Limb (tissue), 2 donors: ENCODE measurements around the gene MAP7D2.

Experiments used
- DNase-seq, 2 donors: peaks; one replicate each; pipeline ENCODE4 v3.0.0-alpha.2; 2016; ENCODE audit errors: extremely low spot score in 2 of 2

Gene MAP7D2

DNA sequence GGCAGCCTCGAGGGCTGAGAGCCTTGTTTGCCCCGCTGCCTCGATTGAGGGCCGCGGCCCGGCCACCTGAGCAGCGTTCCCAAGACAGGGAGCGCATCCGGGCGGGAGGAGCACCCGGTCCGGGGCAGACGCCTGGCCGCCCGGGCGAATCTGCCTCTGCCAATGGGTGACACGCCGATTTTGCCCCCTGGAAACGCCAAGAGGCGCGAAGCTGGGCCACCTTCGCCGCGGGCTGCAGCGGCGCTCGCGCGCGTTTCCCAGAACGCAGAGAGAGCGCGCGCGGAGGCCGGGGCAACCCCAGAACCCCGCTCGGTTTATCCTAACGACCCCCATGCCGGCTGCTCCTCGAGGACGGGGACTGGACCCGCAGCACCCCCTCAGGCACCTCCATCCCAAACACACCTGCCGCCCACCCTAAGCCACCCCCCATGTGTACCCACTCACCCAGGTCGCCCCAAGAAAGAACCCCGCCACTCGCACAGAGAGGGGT, 575 bp downstream of the MAP7D2 start:
- peak in 1 of 2 donors; percentile 24 for DNase-seq

DNA sequence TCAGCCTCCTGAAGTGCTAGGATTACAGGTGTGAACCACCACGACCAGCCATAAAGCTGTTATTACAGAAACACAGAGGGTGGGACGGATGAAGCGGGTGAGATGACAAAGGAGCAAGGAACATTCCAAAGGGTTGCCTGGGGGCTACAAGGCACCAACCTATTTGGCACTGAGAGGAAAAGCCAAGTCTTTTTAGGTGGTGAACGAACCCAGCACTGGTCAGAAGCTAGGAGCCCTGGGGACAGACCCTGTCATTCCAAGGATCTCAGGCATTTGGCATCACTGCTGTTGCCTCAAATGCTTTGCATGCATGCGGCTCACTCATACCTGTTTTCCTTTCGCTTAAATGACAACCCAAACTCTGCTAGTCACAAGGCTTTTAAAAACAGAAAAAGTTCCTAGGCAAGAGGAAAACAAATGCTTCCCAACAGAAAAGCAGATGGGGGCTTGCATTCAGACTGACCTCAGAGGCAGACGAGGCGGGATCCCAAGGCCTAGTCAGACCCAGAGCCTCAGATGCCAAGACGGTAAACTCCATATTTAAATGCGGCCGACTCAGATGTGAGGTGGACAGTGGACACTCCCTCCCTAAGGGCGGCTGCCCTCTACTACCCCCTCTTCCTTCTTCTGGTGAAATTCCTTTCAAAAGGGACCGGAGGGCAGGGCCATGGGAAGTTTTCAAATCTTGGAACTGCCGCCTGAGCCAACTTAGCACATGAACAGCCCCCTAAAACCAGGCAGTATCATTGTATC, 4.5 kb downstream of the MAP7D2 start:
- no peak for DNase-seq

DNA sequence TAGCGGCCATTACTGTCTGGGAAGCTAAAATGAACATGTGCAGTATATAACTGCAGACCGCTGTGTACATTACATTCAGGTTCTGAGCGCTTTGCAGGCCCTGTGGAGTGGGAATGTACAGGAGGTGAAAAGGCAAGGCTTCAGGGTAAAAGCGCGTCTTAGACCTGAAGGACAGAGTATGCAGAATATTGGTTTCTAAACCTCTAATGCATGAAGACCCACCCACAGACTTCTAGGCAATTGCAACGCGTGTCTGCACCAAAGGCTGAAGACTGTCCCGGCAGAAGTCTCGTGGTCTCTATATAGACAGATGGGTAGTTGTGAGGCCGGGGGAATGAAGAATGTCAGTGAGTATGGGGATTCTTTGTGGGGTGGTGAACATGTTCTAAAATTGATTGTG, 5.4 kb downstream of the MAP7D2 start:
- no peak for DNase-seq

DNA sequence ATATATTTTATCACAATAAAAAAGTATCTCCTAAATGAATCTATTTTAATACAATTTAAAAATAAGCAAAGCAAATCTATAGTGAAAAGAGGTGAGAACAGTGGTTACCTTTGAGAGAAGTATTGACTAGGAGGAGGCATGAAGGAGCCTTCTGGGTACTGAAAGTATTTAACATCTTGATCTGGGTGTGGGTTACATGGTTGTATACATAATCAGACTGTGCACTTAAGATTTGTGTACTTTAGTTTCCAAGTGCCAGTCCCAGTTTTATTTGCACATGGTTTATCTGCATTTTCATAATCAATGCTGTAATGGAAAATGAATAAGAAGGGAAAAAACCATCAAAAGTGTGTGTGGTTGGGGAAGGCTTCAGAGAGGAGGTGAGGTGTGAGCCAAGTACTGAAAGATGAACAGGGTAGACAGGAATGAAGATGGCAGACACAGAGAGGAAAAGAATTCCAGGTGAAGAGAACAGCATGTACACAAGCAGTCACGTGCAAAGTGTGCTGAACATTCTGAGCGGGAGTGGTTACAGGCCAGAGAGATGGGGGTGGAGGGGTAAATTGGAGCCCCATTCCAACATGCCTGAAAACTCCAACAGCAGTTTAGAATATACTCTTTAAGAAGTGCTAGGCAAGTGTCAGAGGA, 14.6 kb downstream of the MAP7D2 start:
- no peak for DNase-seq

DNA sequence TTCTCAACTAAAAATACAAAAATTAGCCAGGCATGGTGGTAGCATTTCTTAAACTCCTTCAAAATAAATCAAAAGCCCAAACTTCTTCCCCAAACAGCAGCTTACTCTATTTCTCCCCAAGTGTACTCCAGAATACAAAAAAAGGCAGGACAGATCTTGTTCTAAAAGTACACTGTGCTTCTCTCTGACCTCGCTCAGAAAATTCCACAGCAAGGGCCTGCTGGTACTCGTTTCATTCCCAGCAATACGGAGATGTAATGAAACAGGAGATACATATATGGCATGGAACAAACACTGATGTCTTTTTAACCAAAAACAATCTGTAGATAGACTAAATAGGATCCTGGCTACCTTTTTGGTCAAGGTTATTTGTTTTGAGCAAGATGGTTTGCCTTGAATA, 25.2 kb downstream of the MAP7D2 start:
- DNase-seq = no peak

DNA sequence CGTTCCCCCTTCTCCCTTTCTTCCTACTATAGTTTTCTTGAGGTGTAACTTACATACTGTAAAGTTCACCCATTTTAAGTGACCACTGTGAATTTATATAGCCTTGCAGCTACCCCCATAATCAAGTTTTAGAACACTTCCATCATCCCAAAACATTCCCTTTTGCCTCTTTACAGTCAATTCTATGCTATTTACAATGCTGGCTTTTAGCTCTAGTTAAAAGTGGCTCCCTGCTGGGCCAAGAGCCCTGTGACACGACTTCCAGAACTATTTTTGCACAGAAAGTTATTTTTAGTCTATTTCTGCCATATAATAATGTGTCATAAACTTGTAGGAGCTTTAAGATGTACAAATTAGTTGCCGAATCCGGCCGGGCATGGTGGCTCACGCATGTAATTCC, 26.9 kb downstream of the MAP7D2 start:
- DNase-seq = no peak

DNA sequence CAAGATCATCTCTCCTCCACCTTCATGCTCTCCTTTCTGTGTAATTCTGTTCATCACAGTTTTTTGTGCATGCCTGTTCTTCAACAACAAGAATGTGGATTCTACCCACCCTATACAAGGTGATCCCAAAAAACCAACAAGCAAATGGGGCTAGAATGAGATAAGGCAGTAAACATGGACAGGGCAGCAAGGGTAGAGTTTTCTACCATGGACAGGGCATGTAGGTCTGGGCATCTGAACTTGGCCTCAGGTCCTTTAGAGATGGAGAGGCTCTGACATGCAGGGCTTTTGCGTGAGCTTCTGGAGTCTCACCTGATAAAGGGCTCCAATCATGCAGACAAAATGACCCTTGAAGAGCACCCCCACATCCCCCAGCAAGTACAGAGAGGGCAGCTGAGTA, 36.4 kb downstream of the MAP7D2 start:
- no peak for DNase-seq

DNA sequence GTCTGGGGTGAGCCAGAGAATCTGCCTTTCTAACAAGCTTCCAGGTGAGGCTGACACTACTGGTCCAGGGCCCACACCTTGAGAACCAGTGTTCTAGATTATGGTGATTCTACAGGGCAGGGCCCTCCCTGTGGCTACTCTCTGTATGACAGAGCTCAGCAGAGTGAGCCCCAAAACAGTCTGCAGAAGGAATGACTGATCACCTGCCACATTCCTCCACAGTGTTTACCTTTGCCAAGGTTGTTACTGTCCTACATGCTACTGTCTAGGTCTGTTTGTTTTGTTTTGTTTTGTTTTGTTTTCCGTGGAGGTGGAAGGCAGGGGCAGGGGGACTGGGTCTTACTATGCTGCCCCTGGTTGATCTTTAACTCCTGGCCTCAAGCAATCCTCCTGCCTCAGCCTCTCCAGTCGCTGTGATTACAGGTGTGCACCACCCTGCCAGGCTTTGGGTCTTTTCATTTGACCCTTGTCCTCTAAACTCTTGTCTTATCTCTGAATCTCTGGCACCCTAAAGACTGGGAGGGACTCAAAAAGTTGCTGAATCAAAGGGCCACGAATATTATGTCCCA, 45.1 kb downstream of the MAP7D2 start:
- no peak for DNase-seq

DNA sequence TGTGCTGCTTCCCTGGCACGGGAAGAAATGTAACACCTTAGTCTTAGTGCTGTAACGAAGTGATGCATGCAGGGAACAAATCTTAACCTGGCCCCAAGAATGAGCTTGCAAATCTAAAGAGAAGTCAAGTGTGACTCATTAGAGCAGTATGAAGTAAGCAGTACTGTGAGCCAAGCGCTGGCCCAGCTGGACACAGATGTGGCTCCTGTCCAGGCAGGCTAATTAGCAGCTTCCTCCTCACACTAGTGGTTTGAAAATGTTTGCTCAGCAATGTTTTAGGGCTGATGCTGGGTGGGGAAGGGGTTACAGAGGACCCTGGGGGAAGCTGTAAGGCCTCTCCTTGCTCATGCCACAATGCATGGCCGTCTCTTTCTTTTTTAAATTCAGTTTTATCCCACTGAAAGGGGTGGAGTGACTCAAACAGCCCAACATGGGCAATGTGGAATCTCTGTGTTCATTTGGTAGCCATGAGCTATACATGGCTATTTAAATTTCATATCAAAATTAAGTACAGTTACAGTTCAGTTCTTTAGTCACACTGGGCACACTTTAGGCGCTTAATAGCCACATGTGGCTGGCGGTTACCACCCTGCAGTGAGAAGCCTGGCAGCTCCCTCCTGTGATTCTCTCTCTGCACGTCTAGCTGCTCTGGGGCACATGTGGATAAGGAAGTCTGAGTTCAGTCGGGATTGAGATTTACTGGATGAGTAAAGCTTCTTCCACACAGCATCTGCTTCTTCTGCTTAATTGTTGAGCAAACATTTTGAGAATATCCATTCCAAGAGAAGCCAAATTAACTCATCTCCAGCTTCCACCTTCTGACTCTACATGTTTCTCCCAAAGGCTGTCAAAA, 48.8 kb downstream of the MAP7D2 start:
- peak; percentile 7 to 44 for DNase-seq

DNA sequence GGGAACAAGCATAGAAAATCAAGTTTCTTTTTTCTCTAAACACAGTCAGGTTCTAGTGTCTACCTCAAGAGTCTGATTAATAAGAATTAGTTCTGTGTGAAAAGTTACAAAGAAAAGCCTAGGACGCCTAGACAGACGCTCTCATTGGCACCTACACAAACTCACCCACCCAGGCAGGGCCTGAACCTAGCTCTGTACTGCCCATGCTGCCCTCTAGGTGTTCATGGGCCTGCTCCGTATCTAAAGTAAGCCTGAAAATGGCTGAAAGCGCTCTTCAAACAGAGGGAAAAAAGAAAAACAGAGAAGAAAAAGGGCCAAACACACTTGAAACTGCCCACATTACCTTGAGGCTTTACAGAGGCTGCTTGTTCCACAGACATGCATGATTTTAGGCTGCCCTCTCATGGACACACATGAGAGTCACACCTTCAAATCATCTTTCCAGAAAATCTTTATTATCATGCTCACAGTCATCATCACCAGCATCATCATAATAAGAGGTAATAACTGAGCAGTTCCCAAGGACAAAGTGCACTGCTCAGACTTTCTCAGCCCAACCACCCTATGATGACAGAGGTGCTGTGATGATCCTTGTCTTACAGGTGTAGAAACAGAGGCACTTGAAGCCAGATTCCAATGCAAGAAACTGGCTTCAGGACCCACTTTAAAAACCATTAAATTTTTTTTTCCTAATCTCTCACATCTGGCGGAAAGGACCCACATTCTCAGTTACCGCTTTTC, 49.6 kb downstream of the MAP7D2 start:
- peak; percentile 27 for DNase-seq

DNA sequence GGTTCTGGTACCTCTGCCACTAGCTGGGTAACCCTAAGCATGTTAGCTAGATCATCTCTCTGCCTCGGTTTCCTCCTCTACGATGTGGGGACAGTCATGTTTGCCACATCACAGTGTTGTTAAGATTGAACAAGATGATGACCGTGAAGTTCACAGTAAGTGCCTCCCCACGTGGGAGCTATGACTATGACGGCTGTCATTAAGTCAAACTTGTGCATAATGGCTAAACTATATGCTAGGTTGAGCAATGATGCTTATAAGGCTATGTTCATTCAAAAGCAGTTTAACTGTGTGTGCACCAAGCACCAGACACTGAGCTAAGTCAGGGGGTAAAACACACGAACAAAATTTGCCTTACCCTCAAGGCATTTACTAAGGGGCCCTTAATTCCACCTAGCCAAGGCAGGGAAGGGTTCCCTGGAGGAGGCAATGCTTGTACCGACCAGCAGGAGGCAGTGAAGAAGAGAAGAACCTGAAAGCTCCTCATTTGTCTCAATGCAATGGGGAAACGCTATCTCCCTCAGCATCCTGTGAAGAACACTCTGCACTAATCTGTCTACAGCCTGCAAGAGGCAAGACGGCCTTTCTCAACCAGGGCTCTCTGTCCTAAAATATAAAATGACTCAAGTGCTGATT, 52.9 kb downstream of the MAP7D2 start:
- DNase-seq = no peak

DNA sequence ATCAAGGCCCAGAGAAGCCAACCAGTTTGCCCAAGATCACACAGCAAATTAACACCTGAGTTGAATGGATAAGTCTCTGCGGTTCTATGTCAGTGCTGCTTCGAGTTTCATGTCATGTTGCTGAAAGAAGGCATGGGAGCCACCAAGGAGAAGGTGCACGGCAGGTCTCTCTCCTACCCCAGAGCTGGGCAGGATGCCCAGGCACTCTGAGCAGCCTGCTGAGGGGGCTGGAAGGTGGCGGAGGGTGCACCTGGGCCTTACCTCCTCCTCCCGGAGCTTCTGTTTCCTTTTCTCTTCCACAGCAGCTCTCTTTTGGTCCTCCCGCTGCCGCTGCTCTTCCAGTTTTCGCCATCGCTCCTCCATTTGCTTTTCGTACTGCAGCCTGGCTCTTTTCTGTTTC, 53.6 kb downstream of the MAP7D2 start:
- no peak for DNase-seq

DNA sequence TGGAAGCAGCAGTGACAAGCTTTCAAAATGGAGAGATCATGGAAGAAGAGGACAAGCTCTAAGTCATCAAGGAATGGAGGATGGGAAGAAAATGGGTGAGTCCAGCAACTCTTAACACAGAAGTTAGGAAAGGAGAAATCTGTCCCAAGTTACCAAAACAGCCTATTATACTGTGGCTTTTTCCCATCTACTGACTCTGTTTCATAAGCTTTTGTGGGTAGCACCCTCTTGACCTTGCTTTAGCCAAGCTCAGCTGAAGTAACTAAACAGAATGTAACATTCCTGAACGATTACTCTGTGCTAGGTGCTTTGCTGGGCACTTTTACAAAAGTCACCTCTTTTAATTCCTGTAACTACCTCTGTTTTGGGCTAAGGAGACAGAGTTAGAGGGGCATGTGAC, 54.9 kb downstream of the MAP7D2 start:
- no peak for DNase-seq

DNA sequence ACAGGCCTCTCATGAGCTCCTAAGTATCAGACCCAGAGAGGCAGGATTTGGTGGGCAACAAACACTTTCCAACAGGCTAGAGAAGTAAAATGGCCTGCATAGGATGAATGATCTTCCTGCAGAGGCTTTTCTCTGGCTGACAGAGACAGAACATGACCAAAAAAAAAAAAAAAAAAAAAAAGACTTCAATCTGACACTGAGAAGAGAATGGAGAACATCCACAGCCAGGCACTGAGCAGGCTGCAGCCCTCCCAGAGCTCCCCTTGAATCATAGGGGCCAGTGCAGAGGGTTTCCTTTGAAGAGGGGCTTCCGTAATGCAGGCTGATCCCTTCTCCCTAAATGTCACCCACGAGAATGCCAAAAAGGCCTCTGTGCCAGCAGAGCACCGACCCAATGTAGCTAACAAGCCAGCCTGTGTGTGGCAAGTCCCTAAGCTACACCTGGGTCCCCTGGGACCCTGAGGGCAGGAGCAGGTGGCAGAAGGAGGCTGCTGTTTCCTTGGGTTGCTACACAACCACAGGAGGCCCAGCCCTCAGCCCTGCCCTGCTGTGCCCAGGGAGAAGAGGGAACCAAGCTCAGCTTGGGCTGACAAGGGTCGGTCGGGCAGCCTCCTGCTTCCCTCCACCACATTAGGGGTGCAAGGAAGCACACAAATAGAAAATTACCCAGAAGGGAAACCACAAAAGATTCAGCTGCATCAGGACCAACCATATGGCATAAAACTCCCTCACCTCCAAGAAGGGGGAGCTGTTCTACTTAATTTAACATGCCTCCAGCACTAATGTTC, 55.6 kb downstream of the MAP7D2 start:
- DNase-seq = no peak

DNA sequence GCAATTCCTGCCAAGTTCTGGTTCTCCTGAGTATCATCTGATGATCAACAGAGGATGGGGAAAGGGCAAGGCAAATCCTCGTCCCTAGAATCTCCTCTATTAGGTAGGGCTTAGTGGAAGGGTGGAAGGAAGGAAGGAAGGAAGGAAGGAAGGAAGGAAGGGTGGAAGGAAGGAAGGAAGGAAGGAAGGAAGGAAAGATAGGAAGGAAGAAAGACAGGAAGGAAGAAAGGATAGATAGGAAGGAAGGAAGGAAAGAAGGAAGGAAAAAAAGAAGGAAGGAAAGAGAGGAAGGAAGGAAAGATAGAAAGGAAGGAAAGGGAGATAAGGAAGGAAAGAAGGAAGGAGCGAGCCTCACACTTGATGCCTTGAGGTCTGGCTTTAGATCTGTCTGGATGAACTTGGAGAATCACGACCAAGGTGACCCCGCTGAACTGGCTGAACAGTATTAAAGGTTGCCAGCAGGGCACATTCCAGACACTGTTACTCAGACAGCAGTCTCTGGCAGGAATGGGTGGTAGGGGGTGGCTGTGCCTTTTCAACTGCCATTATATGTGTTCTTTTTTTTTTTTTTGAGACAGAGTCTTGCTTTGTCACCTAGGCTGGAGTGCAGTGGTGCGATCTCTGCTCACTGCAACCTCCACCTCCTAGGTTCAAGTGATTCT, 57.1 kb downstream of the MAP7D2 start:
- no peak for DNase-seq

DNA sequence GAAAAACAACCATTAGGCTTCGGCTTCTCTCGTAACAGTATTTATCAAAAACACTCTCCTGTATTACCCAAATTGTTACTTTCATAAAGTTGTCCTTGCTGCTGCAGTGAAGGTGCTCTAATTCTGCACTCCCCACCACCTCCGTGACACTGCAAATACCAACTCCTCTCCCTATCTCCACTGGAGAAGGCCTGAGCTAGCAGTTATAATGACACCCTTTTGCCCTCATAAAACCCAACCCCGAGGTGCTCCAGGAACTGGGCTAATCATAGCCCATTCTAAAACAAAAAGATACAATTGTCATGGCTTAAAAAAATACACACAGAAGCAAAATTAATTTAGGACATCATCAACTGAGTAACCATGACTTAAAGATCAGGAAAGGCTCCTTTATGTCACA, 59.2 kb downstream of the MAP7D2 start:
- no peak for DNase-seq

DNA sequence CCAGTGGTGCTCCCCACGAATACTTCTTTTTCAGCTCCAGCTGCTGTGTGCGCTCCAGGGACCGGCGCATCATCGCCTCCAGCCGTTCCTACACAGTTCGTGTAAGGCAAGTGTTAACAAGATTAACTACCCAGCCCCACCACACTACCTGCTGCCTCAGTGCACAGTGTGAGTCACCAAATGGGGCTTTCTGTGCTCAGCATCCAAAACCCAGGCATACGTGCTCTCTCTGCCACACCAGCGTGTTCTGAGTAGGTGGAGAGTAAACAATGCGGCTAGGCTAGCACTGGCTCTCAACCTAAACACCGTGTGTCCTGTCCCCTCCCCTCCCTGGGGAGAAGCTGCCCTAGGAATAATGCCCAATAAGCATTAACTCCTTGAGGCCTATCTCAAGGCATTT, 60.0 kb downstream of the MAP7D2 start:
- no peak for DNase-seq

DNA sequence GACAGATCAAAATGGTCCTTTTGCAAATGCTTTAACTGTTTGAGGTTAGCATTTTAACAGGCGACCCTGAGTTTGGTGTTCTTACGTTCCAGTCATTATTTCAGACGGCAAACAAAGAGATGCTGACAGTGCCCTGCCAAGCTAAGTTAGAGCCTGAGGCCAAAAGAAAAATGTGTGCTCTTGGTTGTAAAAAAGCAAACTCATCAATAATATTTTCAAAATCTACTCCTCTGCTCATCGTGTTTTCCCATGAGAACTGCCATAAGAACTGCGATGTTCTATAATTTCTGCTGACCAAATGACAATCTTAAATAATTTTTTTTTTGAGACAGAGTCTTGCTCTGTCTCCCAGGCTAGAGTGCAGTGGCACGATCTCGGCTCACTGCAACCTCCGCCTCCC, 63.2 kb downstream of the MAP7D2 start:
- DNase-seq = no peak

DNA sequence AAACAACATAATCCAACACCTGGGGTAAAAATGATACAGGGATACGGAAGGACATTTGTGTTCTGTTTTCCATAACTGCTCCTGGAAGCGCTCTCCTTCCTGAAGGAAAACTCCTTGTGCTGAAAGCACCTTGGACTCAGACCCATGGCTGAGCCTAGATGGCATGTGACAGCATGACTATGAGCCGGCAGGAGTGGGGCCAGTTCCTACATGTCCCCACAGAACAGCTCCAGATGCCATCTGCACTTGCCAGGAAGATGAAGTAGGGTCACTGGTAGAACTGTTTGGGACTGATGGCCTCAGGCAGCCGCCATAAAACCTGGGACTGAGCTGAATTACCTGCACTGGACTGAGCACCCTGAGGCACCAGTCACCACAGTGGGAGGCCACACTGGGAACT, 69.8 kb downstream of the MAP7D2 start:
- DNase-seq = no peak
